ENCODE results near the gene TMEM270.

DNA sequence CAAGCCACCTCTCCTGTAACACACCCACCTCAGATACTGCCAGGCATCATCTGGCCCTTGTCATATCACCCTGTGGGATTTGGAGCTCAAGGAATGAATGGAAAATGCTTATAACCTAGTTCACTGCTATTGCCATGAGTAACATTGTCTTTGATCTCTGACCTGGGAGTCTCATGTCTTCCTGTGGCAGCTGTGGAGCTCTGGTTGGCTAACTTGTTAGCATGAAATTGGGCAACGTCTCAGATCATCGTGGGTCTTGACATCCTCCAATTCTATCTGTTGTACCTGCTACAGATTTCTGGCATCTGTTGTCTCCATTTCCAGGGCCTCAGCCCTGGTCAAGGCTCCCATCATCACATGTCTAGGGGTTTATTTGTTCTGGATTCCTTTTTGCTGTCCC is 2.2 kb upstream of the TMEM270 start:
- TF ChIP-seq POLR2A (IDR thresholded peaks at IDR 0.05; ENCODE audit: low read length) = no peak
- TF ChIP-seq GATA1 (IDR thresholded peaks at IDR 0.05; ENCODE audit: low read depth, low read length) = no peak

All from erythroblast (primary cell).